DMS 273 treated with DMSO at 0.1 percent for 48 hours (cell line): ENCODE results near the gene CAPRIN2.

Source experiments
- DNase-seq: peaks from one replicate; lab custom pipeline; 2025; lab: John Stamatoyannopoulos, UW

CAPRIN2 gene

GRCh38 chr12:30700216-30700900 is 54.4 kb downstream of the CAPRIN2 start:
- DNase-seq = no peak

DNA sequence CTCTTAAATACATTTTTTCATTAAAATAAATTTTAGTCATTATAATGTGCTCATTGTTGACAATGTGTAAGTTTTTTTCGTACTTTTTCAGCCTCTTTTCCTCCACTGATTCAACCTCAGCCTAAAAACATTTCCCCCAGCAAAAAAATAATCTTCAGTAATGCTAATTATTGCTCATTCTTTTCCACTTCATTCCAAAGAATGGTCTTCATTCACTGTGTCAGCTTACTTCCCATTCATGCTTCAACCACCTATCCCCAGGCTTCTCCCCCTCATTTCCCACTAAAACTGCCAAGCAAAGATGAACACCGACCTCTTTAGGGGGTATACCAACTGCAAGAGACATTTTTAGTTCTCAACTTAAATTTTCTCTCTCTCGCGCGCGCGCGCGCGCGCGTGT is 56.4 kb downstream of the CAPRIN2 start:
- DNase-seq = no peak

GRCh38 chr12:30696943-30697342 is 57.8 kb downstream of the CAPRIN2 start:
- DNase-seq = no peak

DNA sequence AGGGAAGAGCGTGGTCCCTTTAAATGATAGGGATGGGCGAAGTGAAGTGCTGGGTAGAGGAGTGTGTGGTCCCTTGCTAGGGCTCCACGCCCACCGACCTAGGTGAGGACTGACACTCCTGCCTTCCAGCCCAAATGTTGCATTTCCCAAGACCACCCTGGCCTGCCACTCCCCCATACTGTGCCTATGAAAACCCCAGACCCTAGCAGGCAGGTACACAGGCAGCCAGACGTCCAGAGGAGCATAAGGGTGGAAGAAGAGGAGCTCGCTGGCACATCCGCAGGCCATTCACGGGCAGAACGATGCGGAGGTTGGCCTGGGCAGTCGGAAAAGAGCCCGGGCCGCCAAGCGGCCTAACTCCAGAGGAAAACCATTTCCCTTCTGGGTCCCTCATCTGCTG is 58.3 kb downstream of the CAPRIN2 start:
- DNase-seq = no peak

DNA sequence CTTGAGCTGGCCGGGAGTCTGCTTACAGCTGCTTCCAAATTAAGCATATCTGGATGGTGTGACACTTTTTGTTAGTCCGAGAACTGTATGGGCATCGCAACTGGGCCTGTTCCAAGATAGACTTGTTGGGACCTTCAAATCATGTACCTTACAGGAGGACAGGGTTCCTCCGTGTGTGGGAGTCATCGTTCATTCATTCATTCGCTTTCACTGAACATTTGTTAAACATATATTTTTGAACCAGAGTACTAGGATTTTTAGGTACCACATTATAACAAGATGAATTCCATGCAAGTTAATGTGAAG is 58.7 kb downstream of the CAPRIN2 start:
- DNase-seq = no peak

DNA sequence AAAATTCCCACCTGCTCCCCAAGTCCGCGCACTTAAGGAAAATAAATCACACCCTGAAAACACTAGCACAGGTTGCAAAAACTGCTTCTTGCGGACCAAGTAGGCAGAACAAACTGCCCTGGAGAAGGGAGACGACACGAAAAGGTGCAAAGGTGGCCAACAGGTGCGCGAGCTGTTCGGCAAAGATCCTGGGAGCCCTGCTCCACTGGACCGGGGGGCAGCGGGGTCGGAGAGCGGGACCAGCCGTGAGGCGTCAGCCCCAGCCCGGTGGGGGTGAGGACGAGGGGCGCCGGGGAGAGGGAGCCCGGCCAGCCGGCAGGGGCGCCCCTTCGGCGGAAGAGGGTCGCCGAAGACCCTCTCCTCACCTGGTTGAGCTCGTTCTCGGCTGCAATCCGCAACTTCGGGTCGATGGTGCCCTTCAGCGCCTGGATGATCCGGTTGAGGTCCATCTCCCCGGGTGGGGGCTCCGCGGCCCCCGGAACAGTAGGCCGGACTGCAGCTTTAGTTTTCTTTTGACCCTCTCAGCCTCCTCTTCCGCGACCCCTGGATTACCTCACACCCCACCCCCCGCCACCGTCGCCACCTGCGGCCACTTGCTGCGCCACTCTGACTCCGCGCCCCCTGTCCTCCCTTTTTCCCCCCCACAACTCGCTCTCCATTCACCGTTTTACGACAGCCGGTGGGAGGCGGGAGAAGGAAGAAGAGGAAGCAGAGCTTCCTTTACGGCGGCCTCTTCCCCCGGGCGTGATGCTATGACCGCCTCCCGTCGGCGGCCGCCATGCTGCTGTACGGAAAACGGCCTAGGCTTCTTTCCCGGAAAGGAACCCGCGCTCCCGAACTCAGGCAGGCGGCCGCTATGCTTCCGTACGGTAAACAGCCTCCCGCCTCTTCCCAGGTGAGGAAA is 59.3 kb downstream of the CAPRIN2 start, which contains the start of gene IPO8:
TSS of gene IPO8 (minus strand) at position 671 of the 904 bp plus-strand sequence. CDS start at position 449, 222 bp downstream.
- DNase-seq = peak; percentile 79

GRCh38 chr12:30694412-30695198 is 60.1 kb downstream of the CAPRIN2 start:
- DNase-seq = no peak

- no peak for DNase-seq
Measured at GRCh38 chr12:30692470-30692869, 62.3 kb downstream of the CAPRIN2 start.

- DNase-seq = no peak
Measured at GRCh38 chr12:30691122-30691879, 63.5 kb downstream of the CAPRIN2 start.

DNA sequence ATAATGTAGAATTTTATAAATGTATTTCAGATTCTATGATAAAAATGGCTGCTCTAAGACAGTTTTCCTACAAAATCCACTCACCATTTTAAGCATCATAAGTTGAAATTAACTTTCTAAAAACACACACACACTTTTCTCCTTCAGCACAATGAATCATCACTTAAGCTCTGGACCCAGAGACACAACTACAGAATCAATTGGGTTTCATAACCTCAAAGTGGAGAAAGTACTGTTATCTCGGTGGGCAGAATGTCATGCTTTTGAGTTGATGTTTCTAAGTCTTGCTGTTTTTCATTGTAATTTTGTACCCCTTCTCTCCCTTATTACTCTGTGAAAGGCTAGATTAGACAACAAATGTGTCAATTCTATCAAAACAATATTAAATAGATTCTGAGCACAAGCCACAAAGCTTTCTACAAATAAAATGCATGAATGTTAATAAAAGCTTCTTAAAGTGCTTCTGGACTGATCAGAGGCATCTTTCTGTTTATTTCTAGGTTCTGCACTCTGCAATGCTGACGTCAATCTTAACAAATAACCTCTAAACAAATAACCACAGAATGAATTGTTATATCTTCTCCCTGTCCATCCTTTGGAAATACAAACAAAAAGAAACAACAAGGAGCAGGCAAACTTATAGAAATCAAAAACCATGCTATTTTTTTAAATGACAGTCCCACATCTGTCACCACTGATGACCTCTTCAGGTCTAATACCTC is 67.3 kb downstream of the CAPRIN2 start:
- no peak for DNase-seq

- DNase-seq = no peak
Measured at GRCh38 chr12:30679241-30679640, 75.5 kb downstream of the CAPRIN2 start.

DNA sequence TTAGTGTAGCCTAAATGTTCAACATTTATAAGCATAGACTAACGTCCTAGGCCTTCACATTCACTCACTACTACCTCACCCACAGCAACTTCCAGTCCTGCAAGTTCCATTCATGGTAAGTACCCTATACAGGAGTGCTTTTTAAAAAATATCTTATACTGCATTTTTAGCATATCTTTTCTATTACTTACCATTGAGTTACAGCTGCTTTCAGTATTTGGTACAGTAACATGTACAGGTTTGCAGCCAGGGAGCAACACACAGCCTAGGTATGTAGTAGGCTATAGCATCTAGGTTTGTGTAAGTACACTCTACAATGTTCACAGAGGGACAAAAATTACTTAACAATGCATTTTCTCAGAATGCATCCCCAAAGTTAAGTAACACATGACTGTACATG is 76.5 kb downstream of the CAPRIN2 start:
- no peak for DNase-seq

DNA sequence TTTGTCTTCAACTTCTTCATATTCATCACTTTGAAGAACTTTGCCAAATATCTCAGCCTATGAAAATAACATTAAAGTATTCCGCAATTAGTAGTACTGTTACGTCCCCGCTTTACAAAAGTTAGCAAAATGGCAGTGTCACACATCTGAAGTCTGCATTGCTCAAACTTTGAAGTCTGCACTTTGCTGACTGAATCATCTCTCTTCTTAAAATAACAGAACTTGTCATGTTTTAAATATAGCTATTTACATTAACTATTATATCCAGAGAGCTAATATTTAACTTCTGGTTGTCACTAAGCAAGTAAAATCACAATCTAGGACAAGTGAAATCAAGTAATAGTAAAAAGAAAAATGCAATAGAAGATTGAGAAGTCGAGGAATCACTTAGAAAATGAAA is 93.5 kb downstream of the CAPRIN2 start:
- no peak for DNase-seq
